GM23248 (cell line): ENCODE measurements around the gene SIDT1. TPM values are rescaled to one million over a fixed set of nuclear protein-coding genes. Genes with fewer than 3 reads are reported as not detected.
A peak's percentile ranks its signal among the peaks of the same experiment; 100 is the strongest.

ENCODE experiments used
- DNase-seq: peaks from one replicate; pipeline ENCODE4 v3.0.0-alpha.2; 2015
- H2AFZ ChIP-seq: fragments of 200-600 bp; sonication (generic); 2 replicates; pipeline ENCODE4 v1.6.1; 2016; ENCODE audit warnings: antibody characterized with exemption
- H3F3A ChIP-seq: fragments of 200-600 bp; sonication (generic); 2 replicates; pipeline ENCODE4 v1.6.1; 2016; ENCODE audit warnings: mild to moderate bottlenecking, antibody characterized with exemption, mixed run types; ENCODE audit not compliant: insufficient read depth
- H3K27ac ChIP-seq: fragments of 200-600 bp; sonication (generic); 2 replicates; pipeline ENCODE4 v1.5.1; 2016; ENCODE audit warnings: mild to moderate bottlenecking
- H3K27me3 ChIP-seq: fragments of 200-600 bp; sonication (generic); replicated peaks from 2 replicates; pipeline ENCODE4 v1.6.1; 2016; ENCODE audit warnings: mild to moderate bottlenecking; ENCODE audit not compliant: insufficient read depth
- H3K36me3 ChIP-seq: fragments of 200-600 bp; sonication (generic); 2 replicates; pipeline ENCODE4 v1.6.1; 2016; ENCODE audit warnings: low read depth, mild to moderate bottlenecking
- H3K4me1 ChIP-seq: fragments of 200-600 bp; sonication (generic); 2 replicates; pipeline ENCODE4 v1.6.1; 2016; ENCODE audit warnings: mild to moderate bottlenecking; ENCODE audit not compliant: insufficient read depth
- H3K4me2 ChIP-seq: fragments of 200-600 bp; sonication (generic); one replicate; pipeline ENCODE4 v1.6.1; 2016; ENCODE audit warnings: mild to moderate bottlenecking; ENCODE audit not compliant: unreplicated experiment
- H3K4me3 ChIP-seq: fragments of 200-600 bp; sonication (generic); 2 replicates; pipeline ENCODE4 v1.5.1; 2016; ENCODE audit warnings: mild to moderate bottlenecking
- H3K79me2 ChIP-seq: fragments of 200-600 bp; sonication (generic); 2 replicates; pipeline ENCODE4 v1.6.1; 2016; ENCODE audit warnings: mild to moderate bottlenecking; ENCODE audit not compliant: insufficient read depth
- H3K9ac ChIP-seq: fragments of 200-600 bp; sonication (generic); 2 replicates; pipeline ENCODE4 v1.6.1; 2016; ENCODE audit warnings: mild to moderate bottlenecking
- H3K9me2 ChIP-seq: fragments of 200-600 bp; sonication (generic); 2 replicates; pipeline ENCODE4 v1.6.1; 2016; ENCODE audit warnings: mixed run types, mild to moderate bottlenecking, moderate library complexity; ENCODE audit not compliant: insufficient read depth
- H3K9me3 ChIP-seq: fragments of 200-600 bp; sonication (generic); one replicate; pipeline ENCODE4 v1.6.1; 2017; ENCODE audit warnings: low read depth
- H4K20me1 ChIP-seq: fragments of 200-600 bp; sonication (generic); 2 replicates; pipeline ENCODE4 v1.6.0; 2016; ENCODE audit not compliant: insufficient read depth
- EZH2 ChIP-seq: fragments of 200-600 bp; sonication (generic); IDR thresholded peaks from 2 replicates; pipeline ENCODE4 v1.6.1; 2018; ENCODE audit warnings: antibody characterized with exemption, mild to moderate bottlenecking; ENCODE audit not compliant: insufficient read depth, poor library complexity, severe bottlenecking
- EZH2phosphoT487 ChIP-seq: fragments of 200-600 bp; sonication (generic); IDR thresholded peaks from 2 replicates; pipeline ENCODE4 v1.6.1; 2018; ENCODE audit warnings: antibody characterized with exemption, moderate library complexity, mild to moderate bottlenecking, low read depth; ENCODE audit not compliant: insufficient read depth
- WGBS, 2 experiments: methylation state at CpG; one replicate each; pipeline ENCODE4 v1.1.6; 2015 to 2017; ENCODE audit warnings: low lambda C conversion rate in 2 of 2, low coverage in 1 of 2; ENCODE audit errors: missing lambda C conversion rate in 2 of 2; 5-methylcytosine and 5-hydroxymethylcytosine counted together
- in situ Hi-C: fragments of 300-500 bp; cut with MboI; formaldehyde crosslinking; loops from 2 replicates; pipeline ENCODE4 v1.15.0; 2020
- polyA plus RNA-seq: library from polyadenylated mRNA; unstranded; fragments of >200 nt; fragmentation: Nextera tagmentation; extraction: Ambion mirVana; gene quantifications from 2 replicates; pipeline ENCODE4 v1.2.1, GENCODE V29; 2016
- total RNA-seq: library from RNA; depleted of rRNA; stranded (reverse); fragments of >200 nt; shearing (Covaris generic); gene quantifications from 2 replicates; pipeline ENCODE4 v1.2.3, GENCODE V29; 2014

SIDT1 gene
- total and polyA plus RNA-seq, 2 experiments from 2014 or later: not detected

- Histone ChIP-seq H3F3A (no peaks in the 10 kb centered on the region), H3K27ac (no peak overlapping the region), H3K36me3 (no peaks in the 10 kb centered on the region), H3K9ac (no peak overlapping the region), H3K79me2 (no peaks in the 10 kb centered on the region), H3K9me3 (no peaks in the 10 kb centered on the region), H2AFZ (no peak overlapping the region), H3K27me3 (no peaks in the 10 kb centered on the region; the same call in none of the 2 replicates), H3K4me3 (no peak overlapping the region), H3K4me1 (peaks cover 9% of the 10 kb centered on the region; the same call in 1 of the 2 replicates), H4K20me1 (no peaks in the 10 kb centered on the region), H3K9me2 (no peaks in the 10 kb centered on the region), H3K4me2 (no peak overlapping the region)
- no peak for DNase-seq
- in situ Hi-C loops: no loop called here
- 81 to 85% methylated on average over 1 of the region's 1 CpG for WGBS, 2 experiments
- TF ChIP-seq EZH2phosphoT487 (no peak), EZH2 (no peak)
Measured at GRCh38 chr3:113555138-113555537, 22.8 kb downstream of the SIDT1 start.

GRCh38 chr3:113556316-113556945, 24.1 kb downstream of the SIDT1 start:
- H3K27ac ChIP-seq: no peak overlapping the region
- no peaks in the 10 kb centered on the region for H3K9me3 ChIP-seq
- no peak overlapping the region for H3K4me3 ChIP-seq
- H3K27me3 ChIP-seq: peaks cover under 1% of the 10 kb centered on the region; the same call in 1 of the 2 replicates
- H3F3A ChIP-seq: no peaks in the 10 kb centered on the region
- no peak overlapping the region for H3K9ac ChIP-seq
- TF ChIP-seq EZH2 (no peak), EZH2phosphoT487 (no peak)
- H2AFZ ChIP-seq: no peak overlapping the region
- no peak for DNase-seq
- no peaks in the 10 kb centered on the region for H4K20me1 ChIP-seq
- 46 to 65% methylated on average over 4 to 6 of the region's 6 CpGs for WGBS, 2 experiments
- in situ Hi-C loops: no loop called here
- no peak overlapping the region for H3K4me2 ChIP-seq
- peaks cover 9% of the 10 kb centered on the region; the same call in 1 of the 2 replicates for H3K4me1 ChIP-seq
- no peaks in the 10 kb centered on the region for H3K79me2 ChIP-seq
- no peaks in the 10 kb centered on the region for H3K9me2 ChIP-seq
- no peaks in the 10 kb centered on the region for H3K36me3 ChIP-seq

- no peaks in the 10 kb centered on the region for H3K36me3 ChIP-seq
- no peak overlapping the region for H3K27ac ChIP-seq
- DNase-seq: no peak
- H3K4me1 ChIP-seq: peaks cover 9% of the 10 kb centered on the region; the same call in 1 of the 2 replicates
- H3K9ac ChIP-seq: no peak overlapping the region
- H3K9me3 ChIP-seq: no peaks in the 10 kb centered on the region
- no peak overlapping the region for H3K4me3 ChIP-seq
- no peaks in the 10 kb centered on the region for H3F3A ChIP-seq
- no peak overlapping the region for H3K4me2 ChIP-seq
- H3K27me3 ChIP-seq: peaks cover 5% of the 10 kb centered on the region
- no peaks in the 10 kb centered on the region for H3K79me2 ChIP-seq
- H4K20me1 ChIP-seq: no peaks in the 10 kb centered on the region
- no peaks in the 10 kb centered on the region for H3K9me2 ChIP-seq
- TF ChIP-seq EZH2phosphoT487: no peak
- no peak for TF ChIP-seq EZH2
- no peak overlapping the region for H2AFZ ChIP-seq
- WGBS, 2 experiments: 86 to 93% methylated on average over 7 of the region's 7 CpGs
- in situ Hi-C loops: no loop called here
Measured at GRCh38 chr3:113556946-113557335, 24.6 kb downstream of the SIDT1 start.

GRCh38 chr3:113557374-113557773, 25.0 kb downstream of the SIDT1 start:
- no peak overlapping the region for H3K4me2 ChIP-seq
- H3K27ac ChIP-seq: no peak overlapping the region
- no peaks in the 10 kb centered on the region for H4K20me1 ChIP-seq
- in situ Hi-C loops: no loop called here
- TF ChIP-seq EZH2phosphoT487 (no peak), EZH2 (no peak)
- DNase-seq: peak; percentile 55
- no peaks in the 10 kb centered on the region for H3K9me2 ChIP-seq
- no peaks in the 10 kb centered on the region for H3F3A ChIP-seq
- peaks cover 8% of the 10 kb centered on the region for H3K27me3 ChIP-seq
- H3K4me1 ChIP-seq: peaks cover 9% of the 10 kb centered on the region; the same call in 1 of the 2 replicates
- H3K9ac ChIP-seq: no peak overlapping the region
- H3K36me3 ChIP-seq: no peaks in the 10 kb centered on the region
- no peak overlapping the region for H3K4me3 ChIP-seq
- no peak overlapping the region for H2AFZ ChIP-seq
- H3K9me3 ChIP-seq: no peaks in the 10 kb centered on the region
- H3K79me2 ChIP-seq: no peaks in the 10 kb centered on the region

GRCh38 chr3:113559009-113559408, 26.7 kb downstream of the SIDT1 start:
- peaks cover 9% of the 10 kb centered on the region; the same call in 1 of the 2 replicates for H3K4me1 ChIP-seq
- in situ Hi-C loops: no loop called here
- H3K79me2 ChIP-seq: no peaks in the 10 kb centered on the region
- DNase-seq: no peak
- H3K4me2 ChIP-seq: no peak overlapping the region
- no peak overlapping the region for H2AFZ ChIP-seq
- H4K20me1 ChIP-seq: no peaks in the 10 kb centered on the region
- H3K9me3 ChIP-seq: no peaks in the 10 kb centered on the region
- no peaks in the 10 kb centered on the region for H3F3A ChIP-seq
- H3K4me3 ChIP-seq: no peak overlapping the region
- H3K27me3 ChIP-seq: peaks cover 21% of the 10 kb centered on the region; the same call in 1 of the 2 replicates
- no peaks in the 10 kb centered on the region for H3K36me3 ChIP-seq
- H3K9ac ChIP-seq: no peak overlapping the region
- TF ChIP-seq EZH2phosphoT487 (no peak), EZH2 (no peak)
- H3K27ac ChIP-seq: no peak overlapping the region
- H3K9me2 ChIP-seq: no peaks in the 10 kb centered on the region
